Endometrial microvascular endothelial cells (primary cell): ENCODE measurements around the gene EIF2B2. TPM values are rescaled to one million over a fixed set of nuclear protein-coding genes. Genes with fewer than 3 reads are reported as not detected.
"Not testable (repeated sequence)": the region's sequence is repeated elsewhere in the genome, so short reads cannot be mapped to it uniquely, and the experiment has no call there.

Source experiments
- in situ Hi-C: cut with HindIII; loops from 2 replicates; pipeline ENCODE4 v1.10.0; 2017; ENCODE audit warnings: low sequenced_read_pairs, low pct_unique_long_range_greater_than_20kb; ENCODE audit errors: inconsistent ontology term
- total RNA-seq: library from RNA; depleted of rRNA; stranded (reverse); fragments of >200 nt; gene quantifications from one replicate; pipeline ENCODE4 v1.2.3, GENCODE V29; 2015; ENCODE audit errors: inconsistent ontology term

EIF2B2 gene
- total RNA-seq, 1 donor from 2014 or later = 90.6 TPM

- in situ Hi-C loops = no loop called here
These were observed 18.3 kb upstream of the EIF2B2 start for GRCh38 chr14:74984236-74985027.

GRCh38 chr14:74985028-74985310 is 17.8 kb upstream of the EIF2B2 start:
- in situ Hi-C loops = no loop called here

GRCh38 chr14:74985806-74986205 is 16.9 kb upstream of the EIF2B2 start:
- in situ Hi-C loops = no loop called here

- in situ Hi-C loops = no loop called here
These were observed 14.6 kb upstream of the EIF2B2 start for GRCh38 chr14:74988131-74988530.

- in situ Hi-C loops = no loop called here
These were observed 13.7 kb upstream of the EIF2B2 start for GRCh38 chr14:74988993-74989392.

GRCh38 chr14:74994182-74994581 is 8.5 kb upstream of the EIF2B2 start:
- in situ Hi-C loops = not testable (repeated sequence)

GRCh38 chr14:74995781-74996180 is 6.9 kb upstream of the EIF2B2 start:
- in situ Hi-C loops = not testable (repeated sequence)

- in situ Hi-C loops = no loop called here
These were observed 1.5 kb upstream of the EIF2B2 start for GRCh38 chr14:75001261-75001660.

GRCh38 chr14:75001899-75002298 is 822 bp upstream of the EIF2B2 start:
- in situ Hi-C loops = no loop called here

GRCh38 chr14:75003250-75004027 is 718 bp downstream of the EIF2B2 start:
- in situ Hi-C loops = no loop called here

- in situ Hi-C loops = no loop called here
These were observed 2.6 kb downstream of the EIF2B2 start for GRCh38 chr14:75005357-75005756.

GRCh38 chr14:75009176-75009575 is 6.5 kb downstream of the EIF2B2 start:
- in situ Hi-C loops = no loop called here

GRCh38 chr14:75010472-75011093 is 7.9 kb downstream of the EIF2B2 start:
- in situ Hi-C loops = no loop called here

GRCh38 chr14:75011356-75011994 is 8.8 kb downstream of the EIF2B2 start:
- in situ Hi-C loops = no loop called here

GRCh38 chr14:75013290-75013689 is 10.6 kb downstream of the EIF2B2 start:
- in situ Hi-C loops = no loop called here

- in situ Hi-C loops = no loop called here
These were observed 12.8 kb downstream of the EIF2B2 start for GRCh38 chr14:75015496-75015895.

- in situ Hi-C loops = no loop called here
These were observed 14.1 kb downstream of the EIF2B2 start for GRCh38 chr14:75016815-75017214.

GRCh38 chr14:75018694-75019093 is 16.0 kb downstream of the EIF2B2 start:
- in situ Hi-C loops = no loop called here

GRCh38 chr14:75022655-75023054 is 19.9 kb downstream of the EIF2B2 start:
- in situ Hi-C loops = no loop called here

- in situ Hi-C loops = no loop called here
These were observed 20.4 kb downstream of the EIF2B2 start for GRCh38 chr14:75023108-75023507.
